Right lobe of liver (tissue), 6 donors: ENCODE data around the gene ITCH. TPM values are rescaled to one million over a fixed set of nuclear protein-coding genes. Genes with fewer than 3 reads are reported as not detected.
"Not testable (repeated sequence)": the region's sequence is repeated elsewhere in the genome, so short reads cannot be mapped to it uniquely, and the experiment has no call there.

Experiments
- ATAC-seq, 4 donors: fragments of 200-7000 bp; cut with Tn5 transposase; one replicate each; pipeline ENCODE4 v1.9.1; 2020; ENCODE audit warnings: mild to moderate bottlenecking in 4 of 4, moderate library complexity in 4 of 4
- DNase-seq, 3 donors: peaks; one replicate each; pipeline ENCODE4 v3.0.0-alpha.2; 2020
- H3K27ac ChIP-seq, 3 donors: fragments of 200-600 bp; one replicate each; pipeline ENCODE4 v1.8.0; 2022
- H3K27me3 ChIP-seq, 2 donors: fragments of 200-600 bp; one replicate each; pipeline ENCODE4 v1.8.0; 2022
- H3K36me3 ChIP-seq, 4 donors: fragments of 200-600 bp; sonication (generic) in 1 of 4; one replicate each; pipeline versions ENCODE4 v1.5.1 to v1.8.0; 2017 to 2022; ENCODE audit warnings: control low read depth in 1 of 4
- H3K4me1 ChIP-seq, 4 donors: fragments of 200-600 bp; sonication (generic) in 1 of 4; one replicate each; pipeline versions ENCODE4 v1.5.1 to v1.8.0; 2017 to 2022; ENCODE audit warnings: control low read depth in 1 of 4
- H3K4me3 ChIP-seq, 3 donors: fragments of 200-600 bp; one replicate each; pipeline ENCODE4 v1.8.0; 2022
- H3K9me3 ChIP-seq, 4 donors: fragments of 200-600 bp; sonication (generic) in 1 of 4; one replicate each; pipeline versions ENCODE4 v1.5.1 to v1.8.0; 2017 to 2022; ENCODE audit warnings: control low read depth in 1 of 4
- POLR2A ChIP-seq: fragments of 450-650 bp; IDR thresholded peaks from one replicate; pipeline ENCODE4 v1.6.1; 2017; ENCODE audit warnings: antibody characterized with exemption, mild to moderate bottlenecking
- WGBS: methylation state at CpG from one replicate; pipeline ENCODE4 v1.1.6; 2018; ENCODE audit warnings: low coverage, low lambda C conversion rate; ENCODE audit not compliant: insufficient coverage; ENCODE audit errors: missing lambda C conversion rate; 5-methylcytosine and 5-hydroxymethylcytosine counted together
- intact Hi-C, 2 donors: fragments of 100-400 bp; cut with DNase I; formaldehyde crosslinking; loops; one replicate each; pipeline versions ENCODE4 v1.11.2 to v1.14.1; 2022
- total RNA-seq, 6 experiments: library from RNA; depleted of rRNA in 2 of 6; stranded (reverse); fragments of >200 nt in 2 of 6; fragmentation: NEBNext Ultra II Directional in 3 of 6; extraction: Animal tissue kit (Norgen Biotek cat#: 25700) in 3 of 6; gene quantifications; one replicate each; pipeline versions ENCODE4 v1.1.0 to v1.2.4, GENCODE V29; 2016 to 2023
- TF ChIP-seq, protein P1 (sequence below), 4 donors: fragments of 200-600 bp in 3 of 4; fragments of 450-650 bp in 1 of 4; IDR thresholded peaks; one replicate each; pipeline versions ENCODE4 v1.5.1 to v1.8.0; 2016 to 2022; ENCODE audit warnings: antibody characterized with exemption in 4 of 4, mild to moderate bottlenecking in 2 of 4
- donor health status: DM: no; HTN: yes; CAD: no.
- donor health status: DM: no; HTN: no; CAD: no.
- donor health status: DM: no; HTN: no; CAD: no.
- donor health status: DM: no; HTN: yes; CAD: no.
- donor health status: DM: no; HTN: yes; CAD: no.

Gene ITCH
- total RNA-seq, 6 experiments from 2014 or later: 32.8 to 71.4 (median 44.1) TPM

DNA sequence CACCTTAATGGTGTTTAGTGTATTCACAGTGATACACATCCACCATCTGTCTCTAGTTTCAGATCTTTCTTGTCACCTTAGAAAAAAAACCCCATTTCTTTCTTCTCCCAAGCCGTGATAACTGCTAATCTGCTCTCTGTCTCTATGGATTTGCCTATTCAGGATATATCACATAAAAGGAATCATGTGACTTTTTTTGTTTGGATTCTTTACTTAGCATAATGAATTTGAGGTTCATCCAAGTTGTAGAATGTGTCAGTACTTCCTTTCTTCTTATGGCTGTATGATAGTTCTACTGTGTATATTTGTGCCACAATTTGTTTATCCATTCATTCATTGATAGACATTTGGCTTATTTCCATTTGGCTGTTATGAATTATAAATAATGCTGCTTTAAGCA, 57.1 kb downstream of the ITCH start:
- Histone ChIP-seq H3K9me3 (no peaks in the 10 kb centered on the region), H3K36me3 (peaks cover 0 to 35% (median 9%) of the 10 kb centered on the region in 4 donors), H3K27me3 (no peaks in the 10 kb centered on the region), H3K27ac (no peak overlapping the region), H3K4me1 (peaks cover 0 to 39% (median 2%) of the 10 kb centered on the region in 4 donors), H3K4me3 (no peak overlapping the region)
- intact Hi-C loops: no loop called here
- ATAC-seq (no peak), DNase-seq (no peak)
- 53% methylated on average over 1 of the region's 1 CpG for WGBS
- TF ChIP-seq, protein P1, sequence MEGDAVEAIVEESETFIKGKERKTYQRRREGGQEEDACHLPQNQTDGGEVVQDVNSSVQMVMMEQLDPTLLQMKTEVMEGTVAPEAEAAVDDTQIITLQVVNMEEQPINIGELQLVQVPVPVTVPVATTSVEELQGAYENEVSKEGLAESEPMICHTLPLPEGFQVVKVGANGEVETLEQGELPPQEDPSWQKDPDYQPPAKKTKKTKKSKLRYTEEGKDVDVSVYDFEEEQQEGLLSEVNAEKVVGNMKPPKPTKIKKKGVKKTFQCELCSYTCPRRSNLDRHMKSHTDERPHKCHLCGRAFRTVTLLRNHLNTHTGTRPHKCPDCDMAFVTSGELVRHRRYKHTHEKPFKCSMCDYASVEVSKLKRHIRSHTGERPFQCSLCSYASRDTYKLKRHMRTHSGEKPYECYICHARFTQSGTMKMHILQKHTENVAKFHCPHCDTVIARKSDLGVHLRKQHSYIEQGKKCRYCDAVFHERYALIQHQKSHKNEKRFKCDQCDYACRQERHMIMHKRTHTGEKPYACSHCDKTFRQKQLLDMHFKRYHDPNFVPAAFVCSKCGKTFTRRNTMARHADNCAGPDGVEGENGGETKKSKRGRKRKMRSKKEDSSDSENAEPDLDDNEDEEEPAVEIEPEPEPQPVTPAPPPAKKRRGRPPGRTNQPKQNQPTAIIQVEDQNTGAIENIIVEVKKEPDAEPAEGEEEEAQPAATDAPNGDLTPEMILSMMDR (IDR thresholded peaks at IDR 0.05): no peak
- no peak for TF ChIP-seq POLR2A

DNA sequence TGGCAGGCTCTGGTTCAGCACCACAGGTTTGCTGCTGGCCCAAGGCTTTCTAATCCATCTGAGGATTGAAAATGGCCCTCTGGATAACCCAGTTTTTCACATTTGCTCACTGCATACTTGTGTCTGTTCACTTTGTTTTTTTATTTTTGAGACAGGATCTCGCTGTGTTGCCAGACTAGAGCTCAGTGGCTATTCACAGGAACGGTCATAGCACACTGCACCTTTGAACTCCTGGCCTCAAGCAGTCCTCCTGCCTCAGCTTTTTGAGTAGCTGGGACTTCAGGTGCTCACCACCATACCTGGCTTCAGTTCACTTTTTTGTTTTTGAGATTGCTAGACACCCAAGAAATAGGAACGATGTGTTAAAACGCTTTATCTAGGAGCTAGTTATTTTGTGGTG, 57.9 kb downstream of the ITCH start:
- intact Hi-C loops: no loop called here
- no peaks in the 10 kb centered on the region for H3K9me3 ChIP-seq
- no peak overlapping the region for H3K4me3 ChIP-seq
- TF ChIP-seq, protein P1 (IDR thresholded peaks at IDR 0.05): no peak
- H3K27me3 ChIP-seq: no peaks in the 10 kb centered on the region
- peaks cover 0 to 38% (median 9%) of the 10 kb centered on the region in 4 donors for H3K36me3 ChIP-seq
- peaks cover 0 to 39% (median 2%) of the 10 kb centered on the region in 4 donors for H3K4me1 ChIP-seq
- WGBS: 61% methylated on average over 4 of the region's 4 CpGs
- H3K27ac ChIP-seq: peak overlapping the region in 1 of 3 donors; percentile 54
- ATAC-seq (peak; percentile 59 to 86 (median 70)), DNase-seq (no peak)

DNA sequence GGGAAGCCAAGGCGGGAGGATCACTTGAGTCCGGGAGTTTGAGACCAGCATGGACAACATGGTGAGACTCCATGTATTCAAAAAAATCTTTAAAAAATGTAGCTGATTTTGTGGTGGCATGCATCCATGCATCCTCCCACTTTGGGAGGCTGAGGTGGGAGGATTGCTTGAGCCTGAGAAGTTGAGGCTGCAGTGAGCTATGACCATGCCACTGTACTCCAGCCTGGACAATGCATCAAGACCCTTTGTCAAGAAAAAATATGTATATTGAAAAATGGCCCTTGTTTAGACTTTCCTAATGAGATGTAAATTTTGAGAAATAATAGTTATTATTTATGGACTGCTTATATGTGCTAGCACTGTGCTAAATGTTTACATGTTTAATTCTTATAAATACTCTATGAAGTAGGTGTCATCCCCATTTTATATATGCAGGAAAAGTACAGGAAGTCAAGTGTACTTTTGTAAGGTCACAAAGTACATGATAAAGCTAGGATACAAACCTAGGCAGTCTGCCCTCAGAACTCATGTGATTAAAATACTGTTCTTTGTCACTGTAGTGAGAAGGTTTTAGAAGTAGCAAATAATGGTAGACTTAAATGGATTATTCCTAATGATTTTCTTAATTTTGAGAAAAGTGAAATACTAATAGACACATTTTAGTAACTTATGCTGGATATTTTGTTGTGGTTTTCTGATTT, 58.8 kb downstream of the ITCH start:
- Histone ChIP-seq H3K36me3 (peaks cover 0 to 40% (median 9%) of the 10 kb centered on the region in 4 donors), H3K4me1 (peaks cover 0 to 39% (median 2%) of the 10 kb centered on the region in 4 donors), H3K4me3 (no peak overlapping the region), H3K9me3 (no peaks in the 10 kb centered on the region), H3K27ac (peak overlapping the region in 1 of 3 donors; percentile 34), H3K27me3 (no peaks in the 10 kb centered on the region)
- intact Hi-C loops: no loop called here
- no peak for DNase-seq
- WGBS: 89% methylated on average over 2 of the region's 2 CpGs
- TF ChIP-seq, protein P1 (IDR thresholded peaks at IDR 0.05): no peak
- TF ChIP-seq POLR2A: no peak
- peak; percentile 45 to 77 (median 54) for ATAC-seq

DNA sequence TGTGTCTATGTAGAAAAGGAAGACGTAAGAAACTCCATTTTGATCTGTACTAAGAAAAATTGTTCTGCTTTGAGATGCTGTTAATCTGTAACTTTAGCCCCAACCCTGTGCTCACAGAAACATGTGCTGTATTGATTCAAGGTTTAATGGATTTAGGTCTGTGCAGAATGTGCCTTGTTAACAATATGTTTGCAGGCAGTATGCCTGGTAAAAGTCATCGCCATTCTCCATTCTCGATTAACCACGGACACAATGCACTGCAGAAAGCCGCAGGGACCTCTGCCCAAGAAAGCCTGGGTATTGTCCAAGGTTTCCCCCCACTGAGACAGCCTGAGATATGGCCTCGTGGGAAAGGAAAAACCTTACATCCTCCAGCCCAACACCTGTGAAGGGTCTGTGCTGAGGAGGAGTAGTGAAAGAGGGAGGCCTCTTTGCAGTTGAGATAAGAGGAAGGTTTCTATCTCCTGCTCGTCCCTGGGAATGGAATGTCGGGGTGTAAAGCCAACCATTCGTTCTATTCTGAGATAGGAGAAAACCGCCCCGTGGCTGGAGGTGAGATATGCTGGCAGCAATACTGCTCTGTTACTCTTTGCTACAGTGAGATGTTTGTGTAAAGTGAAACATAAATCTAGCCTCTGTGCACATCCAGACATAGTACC, 62.1 kb downstream of the ITCH start:
- H3K27ac ChIP-seq, H3K9me3 ChIP-seq, ATAC-seq, intact Hi-C loops, H3K27me3 ChIP-seq, DNase-seq, H3K4me3 ChIP-seq: not testable (repeated sequence)
- Histone ChIP-seq H3K36me3 (peaks cover 0 to 35% (median 14%) of the 10 kb centered on the region in 4 donors), H3K4me1 (peaks cover 0 to 34% (median 2%) of the 10 kb centered on the region in 4 donors)
- whole genome bisulfite sequencing: 55% methylated on average over 10 of the region's 11 CpGs

DNA sequence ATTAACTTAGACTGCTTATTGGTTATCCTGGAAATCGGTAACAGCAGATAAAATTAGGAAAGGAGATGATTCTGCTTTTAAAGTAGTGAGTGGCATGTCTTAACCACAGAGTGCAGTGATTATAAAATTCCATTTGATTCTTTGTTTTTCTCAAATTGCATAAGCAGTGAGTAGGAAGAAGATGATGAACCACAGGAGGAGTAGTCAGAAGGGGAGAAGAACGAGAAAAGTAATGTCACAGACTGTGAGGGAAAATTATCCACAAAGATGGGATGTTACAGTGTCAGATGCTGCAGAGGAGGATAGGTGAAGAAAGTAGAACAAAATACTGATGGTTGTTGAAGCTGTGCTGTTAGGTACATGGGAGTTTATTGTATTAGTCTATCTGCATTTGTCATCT, 63.0 kb downstream of the ITCH start:
- peaks cover 0 to 40% (median 15%) of the 10 kb centered on the region in 4 donors for H3K36me3 ChIP-seq
- ATAC-seq (no peak), DNase-seq (no peak)
- no peak overlapping the region for H3K27ac ChIP-seq
- peaks cover 0 to 25% (median 2%) of the 10 kb centered on the region in 4 donors for H3K4me1 ChIP-seq
- H3K4me3 ChIP-seq: no peak overlapping the region
- H3K27me3 ChIP-seq: no peaks in the 10 kb centered on the region
- no peak for TF ChIP-seq POLR2A
- TF ChIP-seq, protein P1 (IDR thresholded peaks at IDR 0.05): no peak
- WGBS: 74% methylated on average over 2 of the region's 2 CpGs
- no peaks in the 10 kb centered on the region for H3K9me3 ChIP-seq
- intact Hi-C loops: no loop called here
